PFSK-1 (cell line): ENCODE measurements around the gene CDKN2D.

Source experiments
- FOXP2 ChIP-seq: optimal IDR thresholded peaks from 2 replicates; pipeline ENCODE3; 2011; ENCODE audit warnings: borderline replicate concordance, control low read depth, inconsistent platforms; ENCODE audit not compliant: insufficient read depth; ENCODE audit errors: extremely low read length, extremely low read depth
- POLR2AphosphoS5 ChIP-seq: IDR thresholded peaks from 2 replicates; pipeline ENCODE4 v1.6.1; 2012; ENCODE audit warnings: low read depth, mild to moderate bottlenecking, control low read depth, low read length, moderate library complexity
- TAF1 ChIP-seq: IDR thresholded peaks from 2 replicates; pipeline ENCODE4 v1.6.1; 2012; ENCODE audit warnings: low read length, control low read depth, borderline replicate concordance; ENCODE audit not compliant: insufficient read depth

DNA sequence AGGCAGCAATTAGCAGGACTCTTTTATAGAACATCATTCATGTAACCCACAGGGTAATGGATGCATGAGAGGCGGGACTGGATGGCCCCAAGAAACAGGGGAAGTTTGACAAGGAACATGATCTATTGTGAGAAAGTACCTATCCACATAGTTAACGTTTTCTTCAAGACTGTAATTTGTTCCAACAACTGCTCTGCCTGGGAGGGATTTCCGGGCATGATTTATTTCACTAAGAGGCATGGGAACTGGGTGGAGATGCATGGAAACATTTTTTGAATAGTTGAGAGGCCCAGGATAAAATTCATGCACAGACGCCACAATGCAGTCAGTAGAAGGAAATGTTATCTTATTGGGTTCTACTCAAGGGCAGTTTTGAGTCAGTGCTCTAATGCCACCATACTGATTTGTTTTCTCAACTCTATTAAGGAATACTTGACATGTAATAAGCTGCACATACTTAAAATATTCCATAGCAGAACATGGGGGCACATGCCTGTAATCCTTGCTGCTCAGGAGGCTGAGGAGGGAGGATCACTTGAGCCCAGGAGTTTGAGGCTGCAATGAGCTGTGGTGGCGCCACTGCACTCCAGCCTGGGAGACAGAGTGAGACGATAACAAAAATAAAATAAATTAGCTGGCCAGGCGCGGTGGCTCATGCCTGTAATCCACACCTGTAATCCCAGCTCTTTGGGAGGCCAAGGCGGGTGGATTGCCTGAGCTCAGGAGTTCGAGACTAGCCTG is 35.0 kb downstream of the CDKN2D start:
- TF ChIP-seq POLR2AphosphoS5 (no peak), TAF1 (no peak), FOXP2 (no peak)
